ENCODE data around the gene CWC27. TPM values are rescaled to one million over a fixed set of nuclear protein-coding genes. Genes with fewer than 3 reads are reported as not detected.

CWC27 gene
- polyA plus RNA-seq, 1 of the 3 experiments (the other 2 are of a cell fraction), result 6.6 TPM

- 100% methylated on average over 1 of the region's 1 CpG for WGBS (ENCODE audit: low lambda C conversion rate)
- peaks cover 22% of the 10 kb centered on the region for H3F3A ChIP-seq (replicated peaks; ENCODE audit: insufficient read depth)
- no peaks in the 10 kb centered on the region for H3K79me2 ChIP-seq (ENCODE audit: insufficient read depth)
- no peak overlapping the region for H3K4me3 ChIP-seq (ENCODE audit: low read depth in 2 of 2, low read length in 1 of 2)
- ChIA-PET CTCF (interaction anchor here (1.4 kb wide), 1 partner anchor 87 kb away, joined by 3 read pairs; no protein-coding TSS in a partner anchor), POLR2A (no interaction called here)
- H3K4me2 ChIP-seq, result no peak overlapping the region
- peaks cover 0 to 9% of the 10 kb centered on the region in 2 experiments; a peak in 2 of 4 replicates for H3K4me1 ChIP-seq (ENCODE audit: control insufficient read depth in 1 of 2, insufficient read depth in 2 of 2, low read depth in 1 of 2, low read length in 1 of 2)
- no peaks in the 10 kb centered on the region for H3K27me3 ChIP-seq (ENCODE audit: insufficient read depth)
- H4K20me1 ChIP-seq (ENCODE audit: insufficient read depth), result no peaks in the 10 kb centered on the region
- peaks cover 0 to 1% of the 10 kb centered on the region in 2 experiments for H3K36me3 ChIP-seq (replicated peaks in 1 of 2; ENCODE audit: control insufficient read depth in 1 of 2, insufficient read depth in 2 of 2, low read length in 1 of 2)
- H3K9me2 ChIP-seq, result no peaks in the 10 kb centered on the region
- H3K9me3 ChIP-seq, result no peaks in the 10 kb centered on the region
- H3K9ac ChIP-seq, result no peak overlapping the region
- TF ChIP-seq, protein P1, sequence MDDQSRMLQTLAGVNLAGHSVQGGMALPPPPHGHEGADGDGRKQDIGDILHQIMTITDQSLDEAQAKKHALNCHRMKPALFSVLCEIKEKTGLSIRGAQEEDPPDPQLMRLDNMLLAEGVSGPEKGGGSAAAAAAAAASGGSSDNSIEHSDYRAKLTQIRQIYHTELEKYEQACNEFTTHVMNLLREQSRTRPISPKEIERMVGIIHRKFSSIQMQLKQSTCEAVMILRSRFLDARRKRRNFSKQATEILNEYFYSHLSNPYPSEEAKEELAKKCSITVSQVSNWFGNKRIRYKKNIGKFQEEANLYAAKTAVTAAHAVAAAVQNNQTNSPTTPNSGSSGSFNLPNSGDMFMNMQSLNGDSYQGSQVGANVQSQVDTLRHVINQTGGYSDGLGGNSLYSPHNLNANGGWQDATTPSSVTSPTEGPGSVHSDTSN (IDR thresholded peaks at IDR 0.05), result peak; percentile 30; the same call in 1 of the 2 replicates
- TF ChIP-seq FOSL2 (IDR thresholded peaks at IDR 0.05; ENCODE audit: borderline replicate concordance, low read depth), result peak; percentile 30; the same call in 1 of the 2 replicates
- TF ChIP-seq RFX5 (IDR thresholded peaks at IDR 0.05; ENCODE audit: low read length), result no peak
- no peak overlapping the region for H2AFZ ChIP-seq (ENCODE audit: low read depth)
- no peak overlapping the region for H3K27ac ChIP-seq (ENCODE audit: low read depth in 2 of 2, low read length in 1 of 2)
- DNase-seq, result no peak
Observed at GRCh38 chr5:64872044-64872443, 103.3 kb downstream of the CWC27 start.

DNA sequence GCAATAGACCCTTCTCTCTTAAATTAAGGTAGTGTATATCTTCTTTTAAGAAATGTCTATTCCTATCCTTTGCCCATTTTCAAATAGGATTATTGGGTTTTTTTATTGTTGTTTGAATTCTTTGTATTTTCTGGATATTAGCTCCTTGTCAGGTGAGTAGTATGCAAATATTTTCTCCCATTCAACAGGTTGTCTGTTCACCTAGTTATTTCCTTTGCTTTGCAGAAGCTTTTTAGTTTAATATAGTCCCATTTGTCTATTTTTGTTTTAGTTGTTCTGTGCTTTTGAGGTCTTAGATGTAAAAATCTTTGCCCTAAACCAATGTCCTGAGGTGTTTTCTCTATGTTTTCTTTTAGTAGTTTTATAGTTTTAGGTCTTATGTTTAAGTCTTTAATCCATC lies 104.7 kb downstream of the CWC27 start:
- Histone ChIP-seq H3K9me3 (no peaks in the 10 kb centered on the region), H3K4me1 (ENCODE audit: control insufficient read depth in 1 of 2, insufficient read depth in 2 of 2, low read depth in 1 of 2, low read length in 1 of 2) (peaks cover 0 to 9% of the 10 kb centered on the region in 2 experiments; a peak in 2 of 4 replicates), H3K4me2 (no peak overlapping the region), H3K36me3 (replicated peaks in 1 of 2; ENCODE audit: control insufficient read depth in 1 of 2, insufficient read depth in 2 of 2, low read length in 1 of 2) (peaks cover 0 to 5% of the 10 kb centered on the region in 2 experiments), H3K27me3 (ENCODE audit: insufficient read depth) (no peaks in the 10 kb centered on the region), H3K9me2 (no peaks in the 10 kb centered on the region), H3K79me2 (ENCODE audit: insufficient read depth) (no peaks in the 10 kb centered on the region), H3F3A (replicated peaks; ENCODE audit: insufficient read depth) (peaks cover 21% of the 10 kb centered on the region), H4K20me1 (ENCODE audit: insufficient read depth) (no peaks in the 10 kb centered on the region), H3K9ac (no peak overlapping the region), H2AFZ (ENCODE audit: low read depth) (no peak overlapping the region), H3K4me3 (ENCODE audit: low read depth in 2 of 2, low read length in 1 of 2) (no peak overlapping the region), H3K27ac (ENCODE audit: low read depth in 2 of 2, low read length in 1 of 2) (no peak overlapping the region)
- no peak for DNase-seq
- ChIA-PET CTCF (no interaction called here), POLR2A (no interaction called here)
- TF ChIP-seq MXI1 (IDR thresholded peaks at IDR 0.05; ENCODE audit: low read depth, low read length) (no peak), RCOR1 (IDR thresholded peaks at IDR 0.05; ENCODE audit: low read length) (no peak)

DNA sequence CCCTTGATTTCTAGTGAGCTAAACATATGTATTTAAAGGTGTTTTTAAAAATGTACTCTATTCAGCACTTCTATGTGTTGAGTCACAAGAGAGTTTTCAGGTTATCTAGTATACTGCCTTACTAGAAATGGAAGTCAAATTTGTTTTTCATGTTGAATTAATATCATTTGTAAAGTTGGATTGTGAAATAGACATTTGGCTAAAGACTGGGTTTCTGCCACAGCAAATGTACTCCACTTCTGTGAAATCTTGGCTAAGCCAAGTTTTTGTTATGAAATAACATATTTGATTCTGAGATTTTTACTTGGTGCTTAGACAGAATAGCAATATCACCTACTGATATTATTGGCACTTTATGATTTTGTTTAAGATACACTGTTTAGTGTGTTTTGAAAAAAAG lies 106.0 kb downstream of the CWC27 start:
- Histone ChIP-seq H3K9me3 (no peaks in the 10 kb centered on the region), H3F3A (replicated peaks; ENCODE audit: insufficient read depth) (peaks cover 10% of the 10 kb centered on the region), H3K79me2 (ENCODE audit: insufficient read depth) (no peaks in the 10 kb centered on the region), H3K9ac (no peak overlapping the region), H4K20me1 (ENCODE audit: insufficient read depth) (no peaks in the 10 kb centered on the region), H3K27ac (ENCODE audit: low read depth in 2 of 2, low read length in 1 of 2) (no peak overlapping the region), H3K36me3 (replicated peaks in 1 of 2; ENCODE audit: control insufficient read depth in 1 of 2, insufficient read depth in 2 of 2, low read length in 1 of 2) (peaks cover 0 to 5% of the 10 kb centered on the region in 2 experiments), H3K9me2 (no peaks in the 10 kb centered on the region), H2AFZ (ENCODE audit: low read depth) (no peak overlapping the region), H3K4me3 (ENCODE audit: low read depth in 2 of 2, low read length in 1 of 2) (no peak overlapping the region), H3K4me1 (ENCODE audit: control insufficient read depth in 1 of 2, insufficient read depth in 2 of 2, low read depth in 1 of 2, low read length in 1 of 2) (peaks cover 0 to 5% of the 10 kb centered on the region in 2 experiments; a peak in 2 of 4 replicates), H3K4me2 (no peak overlapping the region), H3K27me3 (ENCODE audit: insufficient read depth) (no peaks in the 10 kb centered on the region)
- ChIA-PET CTCF (no interaction called here), POLR2A (no interaction called here)
- no peak for TF ChIP-seq FOXM1 (IDR thresholded peaks at IDR 0.05; ENCODE audit: low read depth)
- TF ChIP-seq, protein P2, sequence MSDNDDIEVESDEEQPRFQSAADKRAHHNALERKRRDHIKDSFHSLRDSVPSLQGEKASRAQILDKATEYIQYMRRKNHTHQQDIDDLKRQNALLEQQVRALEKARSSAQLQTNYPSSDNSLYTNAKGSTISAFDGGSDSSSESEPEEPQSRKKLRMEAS (IDR thresholded peaks at IDR 0.05; ENCODE audit: low read depth), result no peak
- DNase-seq, result no peak

Data from SK-N-SH (cell line).